Coronary artery (tissue), 2 donors: ENCODE results near the gene RAB36.

ENCODE experiments used
- DNase-seq: peaks from one replicate; pipeline ENCODE4 v3.0.0-alpha.2; 2017; ENCODE audit warnings: low spot score
- H3K27ac ChIP-seq, 2 donors: fragments of 200-600 bp; sonication (generic); one replicate each; pipeline ENCODE4 v1.5.1; 2016 to 2019
- H3K4me3 ChIP-seq: fragments of 200-600 bp; sonication (generic); 2 replicates; pipeline ENCODE4 v1.5.1; 2016; ENCODE audit warnings: mild to moderate bottlenecking, moderate library complexity
- TF ChIP-seq, protein P1 (sequence below): fragments of 200-600 bp; sonication (generic); IDR thresholded peaks from one replicate; pipeline ENCODE4 v1.5.1; 2019; ENCODE audit warnings: antibody characterized with exemption

The RAB36 gene

GRCh38 chr22:23196165-23196564 is 50.9 kb downstream of the RAB36 start:
- TF ChIP-seq, protein P1, sequence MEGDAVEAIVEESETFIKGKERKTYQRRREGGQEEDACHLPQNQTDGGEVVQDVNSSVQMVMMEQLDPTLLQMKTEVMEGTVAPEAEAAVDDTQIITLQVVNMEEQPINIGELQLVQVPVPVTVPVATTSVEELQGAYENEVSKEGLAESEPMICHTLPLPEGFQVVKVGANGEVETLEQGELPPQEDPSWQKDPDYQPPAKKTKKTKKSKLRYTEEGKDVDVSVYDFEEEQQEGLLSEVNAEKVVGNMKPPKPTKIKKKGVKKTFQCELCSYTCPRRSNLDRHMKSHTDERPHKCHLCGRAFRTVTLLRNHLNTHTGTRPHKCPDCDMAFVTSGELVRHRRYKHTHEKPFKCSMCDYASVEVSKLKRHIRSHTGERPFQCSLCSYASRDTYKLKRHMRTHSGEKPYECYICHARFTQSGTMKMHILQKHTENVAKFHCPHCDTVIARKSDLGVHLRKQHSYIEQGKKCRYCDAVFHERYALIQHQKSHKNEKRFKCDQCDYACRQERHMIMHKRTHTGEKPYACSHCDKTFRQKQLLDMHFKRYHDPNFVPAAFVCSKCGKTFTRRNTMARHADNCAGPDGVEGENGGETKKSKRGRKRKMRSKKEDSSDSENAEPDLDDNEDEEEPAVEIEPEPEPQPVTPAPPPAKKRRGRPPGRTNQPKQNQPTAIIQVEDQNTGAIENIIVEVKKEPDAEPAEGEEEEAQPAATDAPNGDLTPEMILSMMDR = no peak
- DNase-seq = no peak
- Histone ChIP-seq H3K27ac (no peak overlapping the region), H3K4me3 (no peak overlapping the region)

DNA sequence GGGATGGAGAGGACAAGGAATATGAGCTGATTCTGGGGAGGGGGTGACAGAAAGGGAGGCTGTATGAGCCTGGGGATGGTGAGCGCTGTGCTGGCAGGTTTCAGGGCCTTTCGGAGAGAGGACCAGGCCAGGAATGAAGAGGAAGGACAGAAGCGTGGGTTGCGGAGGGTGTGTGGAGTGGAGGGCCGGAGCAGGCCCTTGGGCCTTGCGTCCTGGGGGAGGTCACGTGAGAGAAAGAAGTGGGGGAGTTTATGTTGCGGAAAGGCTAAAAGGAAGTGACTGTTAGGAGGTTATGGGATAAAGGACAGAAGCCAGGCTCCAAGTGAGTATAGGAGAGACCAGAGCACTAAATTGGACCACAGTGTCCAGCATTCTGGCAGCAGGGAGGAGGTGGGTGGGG is 52.6 kb downstream of the RAB36 start:
- no peak for DNase-seq
- Histone ChIP-seq H3K27ac (no peak overlapping the region), H3K4me3 (no peak overlapping the region)
- TF ChIP-seq, protein P1 = no peak

- DNase-seq = no peak
- Histone ChIP-seq H3K4me3 (no peak overlapping the region), H3K27ac (no peak overlapping the region)
- TF ChIP-seq, protein P1 = no peak
Observed at GRCh38 chr22:23199159-23199558, 53.9 kb downstream of the RAB36 start.

- TF ChIP-seq, protein P1 = no peak
- DNase-seq = no peak
- Histone ChIP-seq H3K4me3 (no peak overlapping the region), H3K27ac (no peak overlapping the region)
Observed at GRCh38 chr22:23200898-23201297, 55.6 kb downstream of the RAB36 start.

- no peak for DNase-seq
- TF ChIP-seq, protein P1 = no peak
- peak overlapping the region; percentile 50 to 87 for H3K27ac ChIP-seq
- no peak overlapping the region for H3K4me3 ChIP-seq
Observed at GRCh38 chr22:23202812-23203451, 57.7 kb downstream of the RAB36 start.

GRCh38 chr22:23203452-23204124 is 58.3 kb downstream of the RAB36 start:
- H3K4me3 ChIP-seq = no peak overlapping the region
- TF ChIP-seq, protein P1 = no peak
- peak overlapping the region; percentile 50 to 87 for H3K27ac ChIP-seq
- no peak for DNase-seq

DNA sequence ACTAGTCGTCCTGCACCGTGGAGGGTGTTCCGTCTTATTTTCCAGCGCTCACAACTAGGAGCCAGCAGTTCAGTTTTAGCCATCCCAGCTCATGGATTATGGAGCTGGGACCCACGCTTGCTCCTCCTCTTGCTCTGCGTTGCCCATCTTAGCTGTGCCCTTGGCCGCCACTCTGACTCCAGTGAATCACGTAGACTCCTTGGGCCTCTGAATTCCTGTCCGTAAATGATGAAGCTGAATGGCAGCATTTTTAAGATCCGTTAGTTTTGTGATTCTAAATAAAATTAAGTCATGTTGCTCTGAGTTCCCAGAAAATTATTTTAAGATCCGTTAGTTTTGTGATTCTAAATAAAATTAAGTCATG is 58.8 kb downstream of the RAB36 start:
- no peak for DNase-seq
- H3K4me3 ChIP-seq = peak overlapping the region; percentile 34
- TF ChIP-seq, protein P1 = no peak
- H3K27ac ChIP-seq = peak overlapping the region; percentile 50 to 87
